Cardiac fibroblast (primary cell): Measurements from ENCODE around the gene MYH9.
A peak's percentile ranks its signal among the peaks of the same experiment; 100 is the strongest.

Experiments
- DNase-seq, 2 donors: peaks; one replicate each; pipeline versions ENCODE4 v3.0.0 to v3.0.0-alpha.2; 2010; ENCODE audit warnings: low read depth in 2 of 2
- H3K4me3 ChIP-seq, 2 donors: replicated peaks in 1 of 2; 1 replicate in 1 of 2; 2 replicates in 1 of 2; pipeline ENCODE4 v1.5.1; 2011; ENCODE audit warnings: low read depth in 2 of 2, low read length in 2 of 2, mild to moderate bottlenecking in 2 of 2, moderate library complexity in 1 of 2
- TF ChIP-seq, protein P1 (sequence below): IDR thresholded peaks from one replicate; pipeline ENCODE4 v1.5.1; 2011; ENCODE audit warnings: low read depth, mild to moderate bottlenecking, low read length, inconsistent platforms

MYH9 gene

DNA sequence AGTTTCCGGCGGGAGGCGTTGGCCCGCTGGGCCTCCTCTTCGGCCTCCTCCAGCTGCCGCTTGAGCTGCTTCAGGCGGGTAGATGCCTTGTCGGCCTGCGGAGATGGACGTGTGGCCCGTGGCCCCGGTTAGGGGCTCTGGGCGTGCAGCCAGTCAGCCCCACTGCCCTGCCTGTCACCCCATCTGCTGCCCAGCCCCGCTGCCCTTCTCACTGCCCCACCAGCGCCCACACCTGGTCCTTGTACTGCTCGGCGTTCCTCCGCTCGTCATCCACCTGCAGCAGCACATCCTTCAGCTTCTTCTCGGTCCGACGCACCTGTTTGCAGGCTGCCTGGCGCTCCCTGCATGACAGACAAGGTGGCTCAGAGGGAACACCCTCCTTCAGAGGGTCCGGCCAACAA, 103.6 kb downstream of the MYH9 start:
- no peak overlapping the region for H3K4me3 ChIP-seq
- no peak for DNase-seq
- TF ChIP-seq, protein P1, sequence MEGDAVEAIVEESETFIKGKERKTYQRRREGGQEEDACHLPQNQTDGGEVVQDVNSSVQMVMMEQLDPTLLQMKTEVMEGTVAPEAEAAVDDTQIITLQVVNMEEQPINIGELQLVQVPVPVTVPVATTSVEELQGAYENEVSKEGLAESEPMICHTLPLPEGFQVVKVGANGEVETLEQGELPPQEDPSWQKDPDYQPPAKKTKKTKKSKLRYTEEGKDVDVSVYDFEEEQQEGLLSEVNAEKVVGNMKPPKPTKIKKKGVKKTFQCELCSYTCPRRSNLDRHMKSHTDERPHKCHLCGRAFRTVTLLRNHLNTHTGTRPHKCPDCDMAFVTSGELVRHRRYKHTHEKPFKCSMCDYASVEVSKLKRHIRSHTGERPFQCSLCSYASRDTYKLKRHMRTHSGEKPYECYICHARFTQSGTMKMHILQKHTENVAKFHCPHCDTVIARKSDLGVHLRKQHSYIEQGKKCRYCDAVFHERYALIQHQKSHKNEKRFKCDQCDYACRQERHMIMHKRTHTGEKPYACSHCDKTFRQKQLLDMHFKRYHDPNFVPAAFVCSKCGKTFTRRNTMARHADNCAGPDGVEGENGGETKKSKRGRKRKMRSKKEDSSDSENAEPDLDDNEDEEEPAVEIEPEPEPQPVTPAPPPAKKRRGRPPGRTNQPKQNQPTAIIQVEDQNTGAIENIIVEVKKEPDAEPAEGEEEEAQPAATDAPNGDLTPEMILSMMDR, result no peak

DNA sequence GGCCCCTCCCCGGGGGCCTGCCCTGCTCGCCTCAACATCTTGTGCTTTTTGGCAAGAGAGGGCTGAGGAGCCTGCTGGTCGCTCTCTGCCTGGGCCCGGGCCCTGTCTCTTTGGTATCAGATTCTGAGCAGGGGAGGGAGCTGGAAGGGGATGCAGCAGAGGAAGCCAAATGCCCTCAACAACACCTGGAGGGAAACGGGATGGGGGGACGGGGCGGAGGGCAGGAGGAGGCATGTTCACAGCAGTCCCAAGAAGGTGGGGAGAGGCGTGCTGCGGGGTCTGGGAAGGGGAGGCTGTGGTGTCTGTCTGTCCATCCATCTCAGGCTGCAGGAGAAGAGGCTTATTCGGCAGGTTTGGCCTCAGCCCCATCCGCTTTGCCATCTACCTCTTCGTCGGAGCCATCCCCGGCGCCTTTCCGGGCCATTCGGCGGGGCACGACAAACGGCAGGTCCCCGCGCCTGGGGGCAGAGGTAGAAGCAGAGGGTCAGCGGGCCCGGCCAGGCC, 105.4 kb downstream of the MYH9 start:
- TF ChIP-seq, protein P1, result no peak
- no peak for DNase-seq
- H3K4me3 ChIP-seq, result no peak overlapping the region

DNA sequence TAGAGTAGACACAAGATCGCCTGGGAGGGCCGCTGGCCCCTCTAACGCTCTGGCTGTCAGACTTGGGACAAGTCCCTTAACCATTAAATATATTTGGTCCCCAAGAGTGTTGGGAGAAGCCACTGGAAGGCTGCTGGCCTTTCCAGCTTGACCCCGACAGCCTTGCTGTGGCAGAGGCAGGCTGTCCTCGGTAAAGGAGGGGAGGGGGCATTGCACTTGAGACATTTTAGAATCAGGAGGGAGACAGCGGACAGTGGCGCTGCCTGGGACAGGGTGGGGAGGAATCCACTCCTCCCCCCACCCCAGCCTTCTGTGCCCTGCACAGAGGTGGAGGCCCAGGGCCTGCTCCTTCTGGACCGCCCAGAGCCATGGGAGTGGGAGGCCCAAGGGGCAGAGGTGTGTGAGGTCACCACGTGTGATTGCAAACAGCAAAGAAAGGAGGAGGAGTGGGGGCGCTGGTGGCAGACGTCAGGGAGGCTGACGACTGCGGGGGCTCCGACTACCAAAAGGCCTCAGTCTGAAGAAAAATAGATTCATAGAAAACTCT, 105.9 kb downstream of the MYH9 start:
- TF ChIP-seq, protein P1, result no peak
- H3K4me3 ChIP-seq, result no peak overlapping the region
- no peak for DNase-seq

DNA sequence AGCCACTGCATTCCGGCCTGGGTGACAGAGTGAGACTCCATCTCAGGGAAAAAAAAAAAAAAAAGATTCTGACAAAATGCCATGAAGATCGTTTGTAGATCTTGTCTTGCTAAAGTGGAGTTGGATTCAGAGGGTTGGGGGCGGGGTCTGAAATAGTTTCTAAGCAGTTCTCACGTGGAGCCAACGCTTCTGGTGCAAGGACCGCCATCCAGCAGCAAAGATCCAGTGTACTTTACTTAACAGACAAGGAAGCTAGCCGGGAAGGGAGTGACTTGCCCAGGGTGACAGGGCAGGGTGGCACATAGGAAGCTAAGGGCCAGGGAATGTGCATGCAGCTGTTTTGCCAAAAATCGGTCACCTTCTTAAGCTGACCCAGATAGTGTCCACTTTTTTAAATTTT, 107.4 kb downstream of the MYH9 start:
- no peak overlapping the region for H3K4me3 ChIP-seq
- no peak for DNase-seq
- TF ChIP-seq, protein P1, result no peak

DNA sequence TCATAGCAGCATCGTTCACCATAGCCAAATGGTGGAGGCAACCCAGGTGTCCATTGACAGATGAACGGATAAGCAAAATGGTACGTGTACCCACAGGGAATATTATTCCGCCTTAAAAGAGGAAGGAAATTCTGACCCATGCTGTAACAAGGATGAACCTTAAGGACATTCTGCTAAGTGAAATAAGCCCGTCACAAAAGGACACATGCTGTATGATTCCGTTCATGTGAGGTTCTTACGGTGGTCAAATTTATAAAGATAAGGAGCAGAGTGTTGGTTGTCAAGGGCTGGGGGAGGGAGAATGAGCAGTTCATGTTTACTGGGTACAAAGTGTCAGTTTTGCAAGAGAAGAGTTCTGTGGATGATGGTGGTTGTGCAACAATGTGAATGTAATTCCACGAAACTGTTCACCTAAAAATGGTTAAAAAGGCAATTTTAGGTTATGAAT, 108.5 kb downstream of the MYH9 start:
- TF ChIP-seq, protein P1, result no peak
- DNase-seq, result peak in 1 of 2 donors; percentile 24
- H3K4me3 ChIP-seq, result no peak overlapping the region

DNA sequence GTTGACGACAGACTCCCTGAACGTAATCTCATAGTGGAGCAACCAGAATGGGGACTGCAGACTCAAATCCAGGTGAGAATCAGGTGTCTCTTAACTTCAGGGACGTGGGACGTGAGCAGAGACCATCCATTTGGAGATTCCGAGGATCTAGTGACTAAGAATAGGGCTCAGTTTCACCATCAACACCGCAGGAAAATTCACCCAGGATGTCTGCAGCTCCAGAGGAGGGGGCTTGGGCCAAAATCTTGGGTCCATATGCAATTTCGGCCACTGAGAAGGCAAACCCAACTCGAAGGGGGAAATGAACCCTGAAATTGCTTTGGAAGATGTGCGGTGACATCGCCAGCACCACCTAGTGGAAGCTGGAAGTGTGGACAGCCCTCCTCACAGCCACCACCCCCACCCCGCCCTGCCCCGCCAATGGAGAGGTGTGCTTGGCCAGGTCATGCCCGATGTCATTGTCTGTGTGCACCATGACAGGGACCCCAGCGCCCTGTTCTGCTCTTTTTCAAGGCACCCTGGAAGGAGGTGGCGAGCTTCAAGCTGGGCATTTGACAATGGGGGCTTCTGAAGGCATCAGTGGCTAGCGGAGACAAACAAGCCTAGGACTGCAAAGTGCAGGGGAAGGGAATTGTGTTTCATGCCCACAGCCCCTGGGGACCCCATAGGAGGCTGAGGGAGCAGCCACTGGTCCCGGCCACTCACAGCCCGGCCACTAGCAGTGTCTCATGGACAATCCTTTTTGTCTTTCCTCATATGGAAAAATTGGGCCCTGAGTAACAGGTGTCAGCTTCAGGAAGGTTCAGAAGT, 110.1 kb downstream of the MYH9 start:
- DNase-seq, result peak; percentile 69 to 70
- H3K4me3 ChIP-seq, result no peak overlapping the region
- TF ChIP-seq, protein P1, result peak; percentile 78
